ENCODE results near the gene HMGCLL1.
A peak's percentile ranks its signal among the peaks of the same experiment; 100 is the strongest.

Gene HMGCLL1

DNA sequence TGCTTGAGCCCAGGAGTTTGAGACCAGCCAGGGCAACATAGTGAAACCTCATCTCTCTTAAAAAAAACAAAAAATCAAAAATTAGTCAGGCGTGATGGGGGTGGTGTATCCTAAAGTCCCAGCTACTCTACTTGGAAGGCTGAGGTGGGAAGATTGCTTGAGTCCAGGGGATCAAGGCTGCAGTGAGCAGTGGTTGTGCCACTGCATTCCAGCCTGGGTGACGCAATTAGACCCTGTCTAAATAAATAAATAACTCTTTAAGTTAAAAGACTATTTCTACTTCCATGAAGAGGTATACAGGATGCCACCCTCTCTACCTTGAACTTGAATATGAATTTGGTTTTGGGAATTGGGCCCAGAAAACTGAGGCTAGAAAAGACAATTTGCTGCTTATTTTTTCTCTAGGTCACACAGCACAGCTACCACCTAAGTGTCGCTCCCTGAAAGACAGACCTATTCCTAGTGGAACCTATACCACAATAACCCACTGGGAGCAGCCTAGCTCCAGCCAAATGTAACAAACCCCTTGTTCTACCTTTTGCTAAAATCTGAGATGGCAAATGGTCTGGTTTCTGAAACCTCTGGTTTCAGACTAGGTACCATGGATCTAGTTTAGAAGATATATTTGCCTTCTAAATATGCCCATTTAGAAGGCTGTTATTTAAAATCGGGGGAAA is 35.2 kb downstream of the HMGCLL1 start:
- POLR2A ChIA-PET, result no interaction called here
- CTCF ChIA-PET, result no interaction called here
- no peak for DNase-seq (ENCODE audit: extremely low spot score)
- TF ChIP-seq, protein P1, sequence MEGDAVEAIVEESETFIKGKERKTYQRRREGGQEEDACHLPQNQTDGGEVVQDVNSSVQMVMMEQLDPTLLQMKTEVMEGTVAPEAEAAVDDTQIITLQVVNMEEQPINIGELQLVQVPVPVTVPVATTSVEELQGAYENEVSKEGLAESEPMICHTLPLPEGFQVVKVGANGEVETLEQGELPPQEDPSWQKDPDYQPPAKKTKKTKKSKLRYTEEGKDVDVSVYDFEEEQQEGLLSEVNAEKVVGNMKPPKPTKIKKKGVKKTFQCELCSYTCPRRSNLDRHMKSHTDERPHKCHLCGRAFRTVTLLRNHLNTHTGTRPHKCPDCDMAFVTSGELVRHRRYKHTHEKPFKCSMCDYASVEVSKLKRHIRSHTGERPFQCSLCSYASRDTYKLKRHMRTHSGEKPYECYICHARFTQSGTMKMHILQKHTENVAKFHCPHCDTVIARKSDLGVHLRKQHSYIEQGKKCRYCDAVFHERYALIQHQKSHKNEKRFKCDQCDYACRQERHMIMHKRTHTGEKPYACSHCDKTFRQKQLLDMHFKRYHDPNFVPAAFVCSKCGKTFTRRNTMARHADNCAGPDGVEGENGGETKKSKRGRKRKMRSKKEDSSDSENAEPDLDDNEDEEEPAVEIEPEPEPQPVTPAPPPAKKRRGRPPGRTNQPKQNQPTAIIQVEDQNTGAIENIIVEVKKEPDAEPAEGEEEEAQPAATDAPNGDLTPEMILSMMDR (IDR thresholded peaks at IDR 0.05; ENCODE audit: control extremely low read depth, extremely low read depth, low read depth, missing control alignments), result no peak

DNA sequence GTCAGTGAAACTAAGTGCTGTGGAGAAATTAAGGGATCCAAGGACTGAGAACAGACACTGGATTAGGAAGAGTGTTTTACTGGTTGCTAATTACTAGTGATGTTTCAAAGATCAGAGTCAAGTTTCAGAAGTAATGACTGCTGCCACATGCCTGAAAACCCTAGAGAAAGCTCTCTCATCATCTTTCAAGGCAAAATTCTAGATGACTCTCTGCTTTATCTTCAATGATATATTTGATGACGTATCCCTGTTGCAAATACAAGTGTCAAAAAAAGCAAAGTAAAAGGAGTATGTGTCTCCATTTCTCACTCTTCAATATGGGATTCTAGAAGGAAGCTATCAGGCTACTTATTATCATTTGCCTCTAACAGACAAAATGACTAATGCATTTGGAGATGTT is 38.0 kb downstream of the HMGCLL1 start:
- ChIA-PET CTCF (no interaction called here), POLR2A (no interaction called here)
- TF ChIP-seq, protein P1 (IDR thresholded peaks at IDR 0.05; ENCODE audit: control extremely low read depth, extremely low read depth, low read depth, missing control alignments), result no peak
- DNase-seq (ENCODE audit: extremely low spot score), result no peak

GRCh38 chr6:55536391-55536956 is 42.5 kb downstream of the HMGCLL1 start:
- DNase-seq (ENCODE audit: extremely low spot score), result no peak
- ChIA-PET POLR2A (no interaction called here), CTCF (interaction anchor here (1.1 kb wide), 1 partner anchor 9 kb away, joined by 3 read pairs; no protein-coding TSS in a partner anchor)
- TF ChIP-seq, protein P1 (IDR thresholded peaks at IDR 0.05; ENCODE audit: control extremely low read depth, extremely low read depth, low read depth, missing control alignments), result no peak

- ChIA-PET POLR2A (no interaction called here), CTCF (no interaction called here)
- DNase-seq (ENCODE audit: extremely low spot score), result no peak
- TF ChIP-seq, protein P1 (IDR thresholded peaks at IDR 0.05; ENCODE audit: control extremely low read depth, extremely low read depth, low read depth, missing control alignments), result no peak
These were observed 47.5 kb downstream of the HMGCLL1 start for GRCh38 chr6:55531496-55531895.

- POLR2A ChIA-PET, result no interaction called here
- CTCF ChIA-PET, result no interaction called here
- DNase-seq (ENCODE audit: extremely low spot score), result no peak
- TF ChIP-seq, protein P1 (IDR thresholded peaks at IDR 0.05; ENCODE audit: control extremely low read depth, extremely low read depth, low read depth, missing control alignments), result no peak
These were observed 48.1 kb downstream of the HMGCLL1 start for GRCh38 chr6:55530931-55531330.

DNA sequence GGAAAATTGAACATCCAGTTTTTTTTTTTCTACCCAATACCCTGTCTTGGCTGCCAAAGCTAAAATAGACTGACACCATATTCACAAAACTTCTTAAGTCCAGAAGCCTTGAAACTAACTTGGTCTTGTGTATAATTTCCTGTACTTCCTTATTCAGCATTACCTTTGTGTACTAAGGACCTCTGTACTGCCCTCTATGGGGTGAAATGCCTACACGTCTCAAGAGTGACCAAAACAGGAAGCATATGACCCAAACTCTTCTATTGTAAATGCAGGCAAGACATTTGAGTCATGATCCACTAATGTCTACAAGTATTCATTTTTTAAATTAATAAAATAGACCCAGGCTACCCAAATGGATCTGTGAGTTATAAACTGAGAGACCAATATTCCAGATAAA is 50.4 kb downstream of the HMGCLL1 start:
- DNase-seq (ENCODE audit: extremely low spot score), result peak; percentile 13
- CTCF ChIA-PET, result interaction anchor here (0.8 kb wide), 2 partner anchors 9 kb away, joined by 3 read pairs; no protein-coding TSS in a partner anchor
- POLR2A ChIA-PET, result no interaction called here

More for the DNA sequence above, 50.4 kb downstream of the HMGCLL1 start:
- TF ChIP-seq, protein P1 (IDR thresholded peaks at IDR 0.05; ENCODE audit: control extremely low read depth, extremely low read depth, low read depth, missing control alignments), result no peak

All from GM10248 (cell line).